Hematopoietic multipotent progenitor cell treated with erythropoietin and hydrocortisone succinate and interleukin-3 and kit ligand, for 4 days (in vitro differentiated cells): ENCODE data around the gene FSD2.
A peak's percentile ranks its signal among the peaks of the same experiment; 100 is the strongest.

Experiments
- DNase-seq: peaks from one replicate; pipeline ENCODE4 v3.0.0-alpha.2; 2015

The FSD2 gene

GRCh38 chr15:82805994-82806406, at the start of gene FSD2:
Gene FSD2, minus strand, starts transcription at chr15:82806069. Its CDS starts 18,679 bp downstream, at chr15:82787390.
- DNase-seq, result peak; percentile 35

- no peak for DNase-seq
Observed at GRCh38 chr15:82854554-82854953, 48.7 kb upstream of the FSD2 start.

- DNase-seq, result peak; percentile 76
Observed at GRCh38 chr15:82852941-82853561, 47.2 kb upstream of the FSD2 start.

GRCh38 chr15:82851981-82852511, 46.2 kb upstream of the FSD2 start:
- DNase-seq, result no peak

GRCh38 chr15:82851306-82851850, 45.5 kb upstream of the FSD2 start:
- DNase-seq, result no peak

GRCh38 chr15:82850731-82851130, 44.9 kb upstream of the FSD2 start:
- no peak for DNase-seq

GRCh38 chr15:82849556-82850512, 44.0 kb upstream of the FSD2 start:
- DNase-seq, result peak; percentile 99

GRCh38 chr15:82848241-82848993, 42.5 kb upstream of the FSD2 start:
- no peak for DNase-seq

GRCh38 chr15:82847703-82848102, 41.8 kb upstream of the FSD2 start:
- DNase-seq, result no peak

- DNase-seq, result no peak
Observed at GRCh38 chr15:82846621-82847020, 40.8 kb upstream of the FSD2 start.

GRCh38 chr15:82845686-82846085, 39.8 kb upstream of the FSD2 start:
- no peak for DNase-seq

- DNase-seq, result peak; percentile 46
Observed at GRCh38 chr15:82843566-82843965, 37.7 kb upstream of the FSD2 start.

- DNase-seq, result no peak
Observed at GRCh38 chr15:82840166-82840565, 34.3 kb upstream of the FSD2 start.

GRCh38 chr15:82839136-82839535, 33.3 kb upstream of the FSD2 start:
- no peak for DNase-seq

- peak; percentile 28 for DNase-seq
Observed at GRCh38 chr15:82838096-82838735, 32.3 kb upstream of the FSD2 start.

GRCh38 chr15:82835391-82835917, 29.6 kb upstream of the FSD2 start:
- DNase-seq, result no peak

- no peak for DNase-seq
Observed at GRCh38 chr15:82833362-82833682, 27.5 kb upstream of the FSD2 start.

- DNase-seq, result peak; percentile 81
Observed at GRCh38 chr15:82832601-82833361, 26.9 kb upstream of the FSD2 start.

- DNase-seq, result no peak
Observed at GRCh38 chr15:82831894-82832600, 26.2 kb upstream of the FSD2 start.

- no peak for DNase-seq
Observed at GRCh38 chr15:82830427-82831173, 24.7 kb upstream of the FSD2 start.
